Measurements from ENCODE around the gene FUT8. TPM values are rescaled to one million over a fixed set of nuclear protein-coding genes. Genes with fewer than 3 reads are reported as not detected.

The FUT8 gene
- total and polyA plus RNA-seq, 2 of the 8 experiments (the other 6 are each of a cell fraction or from before 2014, with no cell fraction given): 10.5 to 25.1 TPM

GRCh38 chr14:65731933-65732506 lies 319.5 kb downstream of the FUT8 start (continued):
- no peak for TF ChIP-seq USF2 (IDR thresholded peaks at IDR 0.05; ENCODE audit: low read length)
- no peak for TF ChIP-seq ZNF274 (IDR thresholded peaks at IDR 0.05; ENCODE audit: borderline replicate concordance, extremely low read depth, low read length)
- no peak for TF ChIP-seq ASH2L (IDR thresholded peaks at IDR 0.05; ENCODE audit: low read length)
- no peak for TF ChIP-seq RXRA (IDR thresholded peaks at IDR 0.05; ENCODE audit: insufficient read depth, low read depth, low read length)
- no peak for TF ChIP-seq EZH2 (IDR thresholded peaks at IDR 0.05; ENCODE audit: low read depth, low read length, severe bottlenecking)

Measured in H1 (cell line).